HG03558 (cell line): ENCODE measurements around the gene ZMAT5.

Source experiments
- ATAC-seq: cut with Tn5 transposase; IDR thresholded peaks from one replicate; pipeline ENCODE4 v1.9.1; 2021; ENCODE audit warnings: moderate number of reproducible peaks; ENCODE audit not compliant: unreplicated experiment; ENCODE audit errors: extremely low read depth

ZMAT5 gene

GRCh38 chr22:29693671-29694070 is 73.1 kb downstream of the ZMAT5 start:
- no peak for ATAC-seq

- no peak for ATAC-seq
These were observed 73.6 kb downstream of the ZMAT5 start for GRCh38 chr22:29693161-29693560.

- ATAC-seq, result no peak
These were observed 74.5 kb downstream of the ZMAT5 start for GRCh38 chr22:29692327-29692640.

- no peak for ATAC-seq
These were observed 75.0 kb downstream of the ZMAT5 start for GRCh38 chr22:29691636-29692326.

- no peak for ATAC-seq
These were observed 76.3 kb downstream of the ZMAT5 start for GRCh38 chr22:29690476-29690875.

- no peak for ATAC-seq
These were observed 77.0 kb downstream of the ZMAT5 start for GRCh38 chr22:29689880-29690213.

- ATAC-seq, result no peak
These were observed 77.5 kb downstream of the ZMAT5 start for GRCh38 chr22:29689206-29689879.

- no peak for ATAC-seq
These were observed 82.6 kb downstream of the ZMAT5 start for GRCh38 chr22:29684244-29684643.

- no peak for ATAC-seq
These were observed 83.3 kb downstream of the ZMAT5 start for GRCh38 chr22:29683536-29683935.
